Measurements from ENCODE around the gene RIPOR3. TPM values are rescaled to one million over a fixed set of nuclear protein-coding genes. Genes with fewer than 3 reads are reported as not detected.
A peak's percentile ranks its signal among the peaks of the same experiment; 100 is the strongest.

Gene RIPOR3
- polyA plus RNA-seq, 2 of the 4 experiments (the other 2 are of a cell fraction) = 0.03 to 0.06 TPM

DNA sequence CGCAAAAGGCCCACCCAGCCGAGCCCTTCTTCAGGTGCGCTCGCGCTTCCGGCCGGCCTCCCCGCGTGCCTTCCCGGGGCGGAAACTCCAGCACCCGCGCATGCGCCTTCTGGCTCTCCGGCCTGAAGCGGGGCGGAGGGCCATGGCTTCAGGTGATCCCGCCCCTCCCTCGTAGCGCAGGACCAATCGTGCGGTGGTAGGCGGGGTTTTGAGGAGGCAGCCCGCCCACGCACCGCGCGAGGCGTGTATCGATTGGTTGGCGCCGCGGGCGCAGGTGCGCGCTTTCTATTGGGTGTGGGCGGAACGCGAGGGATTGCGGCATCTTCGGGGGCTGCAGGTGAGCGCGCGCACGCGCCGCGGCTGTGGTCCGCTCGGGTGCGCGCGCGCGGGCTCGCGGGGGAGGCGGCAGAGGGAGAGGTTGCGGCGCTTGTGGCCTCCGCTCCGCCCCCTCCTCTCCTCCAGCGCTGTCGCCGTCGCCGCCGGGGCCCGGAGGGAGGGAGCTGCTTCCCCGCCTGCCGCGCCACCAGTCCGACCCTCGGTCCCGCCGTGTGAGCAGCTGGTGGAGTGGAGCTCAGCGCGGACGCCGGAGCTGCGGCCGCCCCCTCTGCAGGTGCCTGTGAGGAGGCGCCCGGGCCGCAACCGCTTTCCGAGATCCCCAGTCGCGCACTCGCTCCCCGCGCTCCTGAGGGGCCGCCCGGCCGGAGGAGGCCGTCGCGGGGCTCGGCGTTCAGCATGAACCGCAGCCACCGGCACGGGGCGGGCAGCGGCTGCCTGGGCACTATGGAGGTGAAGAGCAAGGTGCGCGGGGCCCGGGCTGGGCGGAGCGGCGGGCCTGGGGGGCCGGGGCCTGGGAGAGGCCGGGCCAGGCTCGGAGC lies 40.0 kb upstream of the RIPOR3 start, which contains the start of gene PARD6B (continued):
- TF ChIP-seq, protein P1, sequence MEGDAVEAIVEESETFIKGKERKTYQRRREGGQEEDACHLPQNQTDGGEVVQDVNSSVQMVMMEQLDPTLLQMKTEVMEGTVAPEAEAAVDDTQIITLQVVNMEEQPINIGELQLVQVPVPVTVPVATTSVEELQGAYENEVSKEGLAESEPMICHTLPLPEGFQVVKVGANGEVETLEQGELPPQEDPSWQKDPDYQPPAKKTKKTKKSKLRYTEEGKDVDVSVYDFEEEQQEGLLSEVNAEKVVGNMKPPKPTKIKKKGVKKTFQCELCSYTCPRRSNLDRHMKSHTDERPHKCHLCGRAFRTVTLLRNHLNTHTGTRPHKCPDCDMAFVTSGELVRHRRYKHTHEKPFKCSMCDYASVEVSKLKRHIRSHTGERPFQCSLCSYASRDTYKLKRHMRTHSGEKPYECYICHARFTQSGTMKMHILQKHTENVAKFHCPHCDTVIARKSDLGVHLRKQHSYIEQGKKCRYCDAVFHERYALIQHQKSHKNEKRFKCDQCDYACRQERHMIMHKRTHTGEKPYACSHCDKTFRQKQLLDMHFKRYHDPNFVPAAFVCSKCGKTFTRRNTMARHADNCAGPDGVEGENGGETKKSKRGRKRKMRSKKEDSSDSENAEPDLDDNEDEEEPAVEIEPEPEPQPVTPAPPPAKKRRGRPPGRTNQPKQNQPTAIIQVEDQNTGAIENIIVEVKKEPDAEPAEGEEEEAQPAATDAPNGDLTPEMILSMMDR (IDR thresholded peaks at IDR 0.05) = no peak
- TF ChIP-seq CHD2 (IDR thresholded peaks at IDR 0.05; ENCODE audit: low read length, partially characterized antibody) = no peak
- TF ChIP-seq JUNB (IDR thresholded peaks at IDR 0.05) = no peak
- TF ChIP-seq CBX2 (IDR thresholded peaks at IDR 0.05; ENCODE audit: borderline replicate concordance, low read depth) = no peak
- TF ChIP-seq SREBF2 (IDR thresholded peaks at IDR 0.05) = no peak
- TF ChIP-seq CHD4 (IDR thresholded peaks at IDR 0.05; ENCODE audit: borderline replicate concordance) = no peak
- TF ChIP-seq, protein P2, sequence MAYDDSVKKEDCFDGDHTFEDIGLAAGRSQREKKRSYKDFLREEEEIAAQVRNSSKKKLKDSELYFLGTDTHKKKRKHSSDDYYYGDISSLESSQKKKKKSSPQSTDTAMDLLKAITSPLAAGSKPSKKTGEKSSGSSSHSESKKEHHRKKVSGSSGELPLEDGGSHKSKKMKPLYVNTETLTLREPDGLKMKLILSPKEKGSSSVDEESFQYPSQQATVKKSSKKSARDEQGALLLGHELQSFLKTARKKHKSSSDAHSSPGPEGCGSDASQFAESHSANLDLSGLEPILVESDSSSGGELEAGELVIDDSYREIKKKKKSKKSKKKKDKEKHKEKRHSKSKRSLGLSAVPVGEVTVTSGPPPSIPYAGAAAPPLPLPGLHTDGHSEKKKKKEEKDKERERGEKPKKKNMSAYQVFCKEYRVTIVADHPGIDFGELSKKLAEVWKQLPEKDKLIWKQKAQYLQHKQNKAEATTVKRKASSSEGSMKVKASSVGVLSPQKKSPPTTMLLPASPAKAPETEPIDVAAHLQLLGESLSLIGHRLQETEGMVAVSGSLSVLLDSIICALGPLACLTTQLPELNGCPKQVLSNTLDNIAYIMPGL (CRISPR knock-in tag; IDR thresholded peaks at IDR 0.05; ENCODE audit: borderline replicate concordance) = no peak
- TF ChIP-seq ESRRA (IDR thresholded peaks at IDR 0.05; ENCODE audit: borderline replicate concordance, low read length) = no peak
- TF ChIP-seq, protein P3, sequence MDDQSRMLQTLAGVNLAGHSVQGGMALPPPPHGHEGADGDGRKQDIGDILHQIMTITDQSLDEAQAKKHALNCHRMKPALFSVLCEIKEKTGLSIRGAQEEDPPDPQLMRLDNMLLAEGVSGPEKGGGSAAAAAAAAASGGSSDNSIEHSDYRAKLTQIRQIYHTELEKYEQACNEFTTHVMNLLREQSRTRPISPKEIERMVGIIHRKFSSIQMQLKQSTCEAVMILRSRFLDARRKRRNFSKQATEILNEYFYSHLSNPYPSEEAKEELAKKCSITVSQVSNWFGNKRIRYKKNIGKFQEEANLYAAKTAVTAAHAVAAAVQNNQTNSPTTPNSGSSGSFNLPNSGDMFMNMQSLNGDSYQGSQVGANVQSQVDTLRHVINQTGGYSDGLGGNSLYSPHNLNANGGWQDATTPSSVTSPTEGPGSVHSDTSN (IDR thresholded peaks at IDR 0.05) = no peak
- peak; percentile 82 for TF ChIP-seq PHF8 (IDR thresholded peaks at IDR 0.05; ENCODE audit: borderline replicate concordance, low read depth)
- no peak for TF ChIP-seq RCOR1 (IDR thresholded peaks at IDR 0.05; ENCODE audit: low read depth, low read length)
- TF ChIP-seq ZSCAN20 (CRISPR knock-in tag; IDR thresholded peaks at IDR 0.05) = no peak
- TF ChIP-seq FOSB (CRISPR knock-in tag; IDR thresholded peaks at IDR 0.05) = no peak
- no peak for TF ChIP-seq FOSL2 (IDR thresholded peaks at IDR 0.05)
- 0 out of 2 replicates have a peak, but pooled peaks have one; percentile 22 for TF ChIP-seq FOSL2 (CRISPR knock-in tag; IDR thresholded peaks at IDR 0.05)
- TF ChIP-seq, protein P4, sequence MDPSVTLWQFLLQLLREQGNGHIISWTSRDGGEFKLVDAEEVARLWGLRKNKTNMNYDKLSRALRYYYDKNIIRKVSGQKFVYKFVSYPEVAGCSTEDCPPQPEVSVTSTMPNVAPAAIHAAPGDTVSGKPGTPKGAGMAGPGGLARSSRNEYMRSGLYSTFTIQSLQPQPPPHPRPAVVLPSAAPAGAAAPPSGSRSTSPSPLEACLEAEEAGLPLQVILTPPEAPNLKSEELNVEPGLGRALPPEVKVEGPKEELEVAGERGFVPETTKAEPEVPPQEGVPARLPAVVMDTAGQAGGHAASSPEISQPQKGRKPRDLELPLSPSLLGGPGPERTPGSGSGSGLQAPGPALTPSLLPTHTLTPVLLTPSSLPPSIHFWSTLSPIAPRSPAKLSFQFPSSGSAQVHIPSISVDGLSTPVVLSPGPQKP (IDR thresholded peaks at IDR 0.05; ENCODE audit: low read depth, low read length) = no peak
- TF ChIP-seq, protein P5, sequence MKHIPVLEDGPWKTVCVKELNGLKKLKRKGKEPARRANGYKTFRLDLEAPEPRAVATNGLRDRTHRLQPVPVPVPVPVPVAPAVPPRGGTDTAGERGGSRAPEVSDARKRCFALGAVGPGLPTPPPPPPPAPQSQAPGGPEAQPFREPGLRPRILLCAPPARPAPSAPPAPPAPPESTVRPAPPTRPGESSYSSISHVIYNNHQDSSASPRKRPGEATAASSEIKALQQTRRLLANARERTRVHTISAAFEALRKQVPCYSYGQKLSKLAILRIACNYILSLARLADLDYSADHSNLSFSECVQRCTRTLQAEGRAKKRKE (CRISPR knock-in tag; IDR thresholded peaks at IDR 0.05; ENCODE audit: low read depth) = no peak
- peak; percentile 65; the same call in 1 of the 2 replicates for TF ChIP-seq RFX5 (IDR thresholded peaks at IDR 0.05)
- TF ChIP-seq POLR2AphosphoS2 (conservative IDR thresholded peaks at IDR 0.05; ENCODE audit: low read length) = no peak
- TF ChIP-seq, protein P6, sequence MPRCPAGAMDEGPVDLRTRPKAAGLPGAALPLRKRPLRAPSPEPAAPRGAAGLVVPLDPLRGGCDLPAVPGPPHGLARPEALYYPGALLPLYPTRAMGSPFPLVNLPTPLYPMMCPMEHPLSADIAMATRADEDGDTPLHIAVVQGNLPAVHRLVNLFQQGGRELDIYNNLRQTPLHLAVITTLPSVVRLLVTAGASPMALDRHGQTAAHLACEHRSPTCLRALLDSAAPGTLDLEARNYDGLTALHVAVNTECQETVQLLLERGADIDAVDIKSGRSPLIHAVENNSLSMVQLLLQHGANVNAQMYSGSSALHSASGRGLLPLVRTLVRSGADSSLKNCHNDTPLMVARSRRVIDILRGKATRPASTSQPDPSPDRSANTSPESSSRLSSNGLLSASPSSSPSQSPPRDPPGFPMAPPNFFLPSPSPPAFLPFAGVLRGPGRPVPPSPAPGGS (IDR thresholded peaks at IDR 0.05) = no peak
- TF ChIP-seq JUN (IDR thresholded peaks at IDR 0.05) = peak in 1 of 2 experiments; percentile 29; a peak in 2 of 5 replicates
- TF ChIP-seq CBX8 (IDR thresholded peaks at IDR 0.05) = no peak
